Urinary bladder (tissue), 4 donors: ENCODE measurements around the gene TSPEAR. TPM values are rescaled to one million over a fixed set of nuclear protein-coding genes. Genes with fewer than 3 reads are reported as not detected.

Experiments used
- DNase-seq: peaks from one replicate; pipeline ENCODE4 v3.0.0-alpha.2; 2015; ENCODE audit errors: extremely low spot score
- H3K27ac ChIP-seq: one replicate; pipeline ENCODE4 v1.5.1; 2013; ENCODE audit warnings: low read depth, mild to moderate bottlenecking, moderate library complexity
- H3K36me3 ChIP-seq: one replicate; pipeline ENCODE4 v1.6.1; 2013; ENCODE audit warnings: mild to moderate bottlenecking, moderate library complexity; ENCODE audit not compliant: insufficient read depth
- H3K4me1 ChIP-seq: one replicate; pipeline ENCODE4 v1.6.1; 2013; ENCODE audit warnings: mild to moderate bottlenecking, moderate library complexity; ENCODE audit not compliant: insufficient read depth
- H3K4me3 ChIP-seq: one replicate; pipeline ENCODE4 v1.5.1; 2013; ENCODE audit warnings: low read depth, low read length
- WGBS: extraction: QIAGEN DNeasy Blood & Tissue Kit; methylation state at CpG from one replicate; pipeline ENCODE4 v1.1.7; 2013; 5-methylcytosine and 5-hydroxymethylcytosine counted together
- polyA plus RNA-seq: library from polyadenylated mRNA; stranded (reverse); fragments of 200-250 nt; gene quantifications from one replicate; pipeline ENCODE4 v1.2.3, GENCODE V29; 2013
- total RNA-seq: library from RNA; depleted of rRNA; stranded (reverse); fragments of >200 nt; gene quantifications from one replicate; pipeline ENCODE4 v1.2.3, GENCODE V29; 2014
- donor health status: healthy with polysubstance abuse.
- donor health status: healthy.

The TSPEAR gene
- total and polyA plus RNA-seq, 2 donors, result 0.03 to 0.21 TPM

GRCh38 chr21:44473915-44474555 is 237.3 kb downstream of the TSPEAR start:
- no peak for DNase-seq
- Histone ChIP-seq H3K36me3 (no peaks in the 10 kb centered on the region), H3K4me3 (no peak overlapping the region), H3K27ac (no peak overlapping the region), H3K4me1 (no peaks in the 10 kb centered on the region)
- WGBS, result 93% methylated on average over 19 of the region's 19 CpGs

GRCh38 chr21:44471996-44472395 is 239.4 kb downstream of the TSPEAR start:
- no peak for DNase-seq
- H3K36me3 ChIP-seq, result no peaks in the 10 kb centered on the region
- no peak overlapping the region for H3K4me3 ChIP-seq
- no peak overlapping the region for H3K27ac ChIP-seq
- WGBS, result 85% methylated on average over 6 of the region's 6 CpGs
- H3K4me1 ChIP-seq, result no peaks in the 10 kb centered on the region

GRCh38 chr21:44471341-44471740 is 240.0 kb downstream of the TSPEAR start:
- Histone ChIP-seq H3K27ac (no peak overlapping the region), H3K4me3 (no peak overlapping the region), H3K4me1 (no peaks in the 10 kb centered on the region), H3K36me3 (no peaks in the 10 kb centered on the region)
- no peak for DNase-seq

GRCh38 chr21:44467859-44468195 is 243.5 kb downstream of the TSPEAR start:
- 95% methylated on average over 15 of the region's 15 CpGs for whole genome bisulfite sequencing
- Histone ChIP-seq H3K27ac (no peak overlapping the region), H3K4me3 (no peak overlapping the region), H3K36me3 (no peaks in the 10 kb centered on the region), H3K4me1 (no peaks in the 10 kb centered on the region)
- no peak for DNase-seq

GRCh38 chr21:44466996-44467858 is 244.1 kb downstream of the TSPEAR start:
- Histone ChIP-seq H3K4me1 (no peaks in the 10 kb centered on the region), H3K4me3 (no peak overlapping the region), H3K36me3 (no peaks in the 10 kb centered on the region), H3K27ac (no peak overlapping the region)
- 94% methylated on average over 36 of the region's 36 CpGs for WGBS
- no peak for DNase-seq

- Histone ChIP-seq H3K4me3 (no peak overlapping the region), H3K36me3 (no peaks in the 10 kb centered on the region), H3K27ac (no peak overlapping the region), H3K4me1 (no peaks in the 10 kb centered on the region)
- 91% methylated on average over 16 of the region's 16 CpGs for WGBS
- DNase-seq, result no peak
Measured at GRCh38 chr21:44466351-44466954, 244.9 kb downstream of the TSPEAR start.

- Histone ChIP-seq H3K27ac (no peak overlapping the region), H3K4me3 (no peak overlapping the region), H3K4me1 (no peaks in the 10 kb centered on the region), H3K36me3 (no peaks in the 10 kb centered on the region)
- WGBS, result 89% methylated on average over 12 of the region's 12 CpGs
- DNase-seq, result no peak
Measured at GRCh38 chr21:44464351-44464750, 247.0 kb downstream of the TSPEAR start.

GRCh38 chr21:44463724-44464123 is 247.6 kb downstream of the TSPEAR start:
- DNase-seq, result no peak
- WGBS, result 59% methylated on average over 30 of the region's 30 CpGs
- Histone ChIP-seq H3K27ac (no peak overlapping the region), H3K4me3 (no peak overlapping the region), H3K36me3 (no peaks in the 10 kb centered on the region), H3K4me1 (no peaks in the 10 kb centered on the region)

GRCh38 chr21:44462834-44463200 is 248.6 kb downstream of the TSPEAR start:
- Histone ChIP-seq H3K27ac (no peak overlapping the region), H3K4me1 (no peaks in the 10 kb centered on the region), H3K4me3 (no peak overlapping the region), H3K36me3 (no peaks in the 10 kb centered on the region)
- 84% methylated on average over 11 of the region's 11 CpGs for WGBS
- DNase-seq, result no peak

- DNase-seq, result no peak
- Histone ChIP-seq H3K4me3 (no peak overlapping the region), H3K36me3 (no peaks in the 10 kb centered on the region), H3K27ac (no peak overlapping the region), H3K4me1 (no peaks in the 10 kb centered on the region)
- WGBS, result 90% methylated on average over 25 of the region's 25 CpGs
Measured at GRCh38 chr21:44462086-44462833, 249.1 kb downstream of the TSPEAR start.

- Histone ChIP-seq H3K27ac (no peak overlapping the region), H3K4me3 (no peak overlapping the region), H3K36me3 (no peaks in the 10 kb centered on the region), H3K4me1 (no peaks in the 10 kb centered on the region)
- WGBS, result 60% methylated on average over 15 of the region's 15 CpGs
- DNase-seq, result no peak
Measured at GRCh38 chr21:44461464-44462001, 249.8 kb downstream of the TSPEAR start.

GRCh38 chr21:44461005-44461404 is 250.4 kb downstream of the TSPEAR start:
- H3K4me1 ChIP-seq, result no peaks in the 10 kb centered on the region
- no peak for DNase-seq
- no peak overlapping the region for H3K4me3 ChIP-seq
- H3K27ac ChIP-seq, result no peak overlapping the region
- WGBS, result 98% methylated on average over 8 of the region's 8 CpGs
- no peaks in the 10 kb centered on the region for H3K36me3 ChIP-seq

- 92% methylated on average over 8 of the region's 8 CpGs for WGBS
- DNase-seq, result no peak
- Histone ChIP-seq H3K27ac (no peak overlapping the region), H3K4me1 (peaks cover under 1% of the 10 kb centered on the region), H3K4me3 (no peak overlapping the region), H3K36me3 (no peaks in the 10 kb centered on the region)
Measured at GRCh38 chr21:44460441-44460755, 251.0 kb downstream of the TSPEAR start.
